Body of pancreas (tissue), 4 donors: ENCODE measurements around the gene SGMS1.

Source experiments
- POLR2A ChIP-seq, 3 donors: fragments of 450-650 bp; IDR thresholded peaks; one replicate each; pipeline ENCODE4 v1.6.1; 2016; ENCODE audit warnings: antibody characterized with exemption in 3 of 3, mild to moderate bottlenecking in 2 of 3
- TF ChIP-seq, protein P1 (sequence below), 7 experiments: fragments of 450-650 bp in 4 of 7; fragments of 200-600 bp in 3 of 7; sonication (generic) in 3 of 7; IDR thresholded peaks; one replicate each; pipeline ENCODE4 v1.5.1; 2016 to 2019; ENCODE audit warnings: antibody characterized with exemption in 7 of 7

DNA sequence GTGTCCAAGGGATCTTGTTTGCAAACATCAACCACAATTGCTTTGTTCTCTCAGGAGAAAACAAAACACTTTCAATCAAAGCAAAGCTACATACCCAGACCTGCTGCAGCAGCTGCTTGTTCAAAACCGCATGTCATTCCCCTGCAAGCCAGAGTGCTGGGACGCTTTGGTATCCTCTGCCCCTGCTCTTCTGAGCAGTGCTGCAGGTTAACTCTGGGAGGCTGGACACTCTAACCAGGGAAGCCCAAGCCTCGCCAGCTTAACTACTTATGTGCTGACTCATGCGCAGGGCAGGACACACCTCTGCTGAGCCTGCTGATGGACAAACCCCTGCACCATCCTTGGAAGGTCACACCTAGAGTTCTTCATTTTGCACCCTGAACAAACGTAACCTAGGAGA lies 344.3 kb downstream of the SGMS1 start:
- TF ChIP-seq, protein P1, sequence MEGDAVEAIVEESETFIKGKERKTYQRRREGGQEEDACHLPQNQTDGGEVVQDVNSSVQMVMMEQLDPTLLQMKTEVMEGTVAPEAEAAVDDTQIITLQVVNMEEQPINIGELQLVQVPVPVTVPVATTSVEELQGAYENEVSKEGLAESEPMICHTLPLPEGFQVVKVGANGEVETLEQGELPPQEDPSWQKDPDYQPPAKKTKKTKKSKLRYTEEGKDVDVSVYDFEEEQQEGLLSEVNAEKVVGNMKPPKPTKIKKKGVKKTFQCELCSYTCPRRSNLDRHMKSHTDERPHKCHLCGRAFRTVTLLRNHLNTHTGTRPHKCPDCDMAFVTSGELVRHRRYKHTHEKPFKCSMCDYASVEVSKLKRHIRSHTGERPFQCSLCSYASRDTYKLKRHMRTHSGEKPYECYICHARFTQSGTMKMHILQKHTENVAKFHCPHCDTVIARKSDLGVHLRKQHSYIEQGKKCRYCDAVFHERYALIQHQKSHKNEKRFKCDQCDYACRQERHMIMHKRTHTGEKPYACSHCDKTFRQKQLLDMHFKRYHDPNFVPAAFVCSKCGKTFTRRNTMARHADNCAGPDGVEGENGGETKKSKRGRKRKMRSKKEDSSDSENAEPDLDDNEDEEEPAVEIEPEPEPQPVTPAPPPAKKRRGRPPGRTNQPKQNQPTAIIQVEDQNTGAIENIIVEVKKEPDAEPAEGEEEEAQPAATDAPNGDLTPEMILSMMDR (IDR thresholded peaks at IDR 0.05), result no peak
- TF ChIP-seq POLR2A (IDR thresholded peaks at IDR 0.05), result no peak
